HG03520 (cell line): ENCODE data around the gene TRAF3.

Source experiments
- ATAC-seq: cut with Tn5 transposase; IDR thresholded peaks from one replicate; pipeline ENCODE4 v1.9.1; 2021; ENCODE audit warnings: mild to moderate bottlenecking, moderate library complexity; ENCODE audit not compliant: unreplicated experiment

The TRAF3 gene

GRCh38 chr14:102949062-102949800 lies 172.0 kb downstream of the TRAF3 start:
- no peak for ATAC-seq

- ATAC-seq = no peak
Measured at GRCh38 chr14:102949801-102950451, 172.7 kb downstream of the TRAF3 start.

- ATAC-seq = no peak
Measured at GRCh38 chr14:102951034-102951433, 173.8 kb downstream of the TRAF3 start.

DNA sequence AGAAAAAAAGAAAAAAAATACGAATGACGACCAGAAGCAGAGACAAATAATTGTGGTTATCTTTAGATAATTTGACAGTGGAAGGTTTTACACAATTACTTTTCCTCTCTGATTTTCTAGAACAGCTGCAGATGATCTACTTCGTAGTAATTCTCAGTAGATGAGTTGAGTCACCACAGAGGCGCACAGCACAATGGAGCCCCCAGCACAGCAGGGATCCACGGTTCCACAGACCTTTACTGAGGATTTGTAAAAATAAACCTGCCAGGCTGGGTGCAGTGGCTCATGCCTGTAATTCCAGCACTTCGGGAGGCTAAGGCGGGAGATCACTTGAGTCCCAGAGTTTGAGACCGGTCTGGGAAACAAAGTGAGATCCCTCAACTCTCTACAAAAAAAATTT lies 174.6 kb downstream of the TRAF3 start:
- no peak for ATAC-seq

GRCh38 chr14:102952276-102952675 lies 175.0 kb downstream of the TRAF3 start:
- no peak for ATAC-seq

- ATAC-seq = no peak
Measured at GRCh38 chr14:102953100-102953499, 175.9 kb downstream of the TRAF3 start.

DNA sequence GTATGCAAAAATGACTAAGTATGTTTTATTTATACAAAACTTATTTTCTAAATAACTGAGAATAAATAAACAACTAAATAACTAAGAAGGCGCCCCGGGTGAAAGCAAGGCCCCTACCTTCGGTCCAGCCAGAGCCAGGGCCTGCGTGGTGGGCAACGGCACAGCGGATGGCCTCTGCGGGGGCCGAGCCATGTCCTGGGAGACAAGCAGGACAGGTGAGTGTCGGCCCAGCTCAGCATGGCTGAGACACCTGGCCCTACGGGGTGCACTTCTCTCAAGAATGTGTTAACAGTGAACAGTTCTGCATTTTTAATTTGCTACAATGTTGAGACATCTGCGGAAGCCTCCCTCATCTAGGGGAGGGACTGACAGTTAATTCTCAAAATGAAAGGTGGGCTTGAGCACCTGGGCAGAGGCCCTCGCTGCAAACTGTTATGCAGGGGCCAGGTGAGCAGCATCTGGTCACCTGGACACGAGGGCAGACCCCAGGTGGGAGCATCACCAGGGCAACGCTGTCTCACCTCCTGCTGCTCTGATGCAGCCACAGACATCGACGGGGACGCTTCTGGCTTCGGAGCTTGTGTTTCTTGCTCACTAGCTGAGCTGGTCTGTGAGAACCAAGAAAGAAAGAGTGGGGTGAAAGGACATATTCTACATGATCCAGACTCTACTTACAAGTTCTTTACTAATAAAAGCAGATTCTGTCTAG lies 177.0 kb downstream of the TRAF3 start:
- no peak for ATAC-seq

GRCh38 chr14:102955636-102956408 lies 178.6 kb downstream of the TRAF3 start:
- no peak for ATAC-seq

- ATAC-seq = no peak
Measured at GRCh38 chr14:102957222-102957621, 180.0 kb downstream of the TRAF3 start.

DNA sequence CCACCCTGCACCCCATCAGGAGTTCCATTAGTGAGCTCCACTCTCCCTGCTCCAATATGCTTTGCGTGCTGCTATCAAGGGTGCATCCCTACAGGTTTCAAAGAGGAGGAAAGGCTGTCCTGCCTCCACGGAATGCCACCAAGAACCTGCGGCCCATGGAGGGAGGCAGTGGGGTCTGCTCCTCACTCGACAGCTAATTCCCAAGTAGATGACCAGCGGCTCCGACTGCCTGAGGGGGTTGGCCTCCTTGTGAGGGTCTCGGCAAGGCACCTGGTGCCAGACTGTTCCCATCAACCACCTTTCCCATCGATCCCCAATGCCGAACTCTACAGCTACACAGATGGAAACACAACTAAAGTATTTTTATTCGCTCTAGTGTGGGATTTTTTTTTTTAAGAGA lies 181.2 kb downstream of the TRAF3 start:
- ATAC-seq = no peak
